IMR-90 (cell line): Measurements from ENCODE around the gene IL21R. TPM values are rescaled to one million over a fixed set of nuclear protein-coding genes. Genes with fewer than 3 reads are reported as not detected.
A peak's percentile ranks its signal among the peaks of the same experiment; 100 is the strongest.

Experiments used
- ATAC-seq: fragments of 200-7000 bp; cut with Tn5 transposase; 2 replicates; pipeline ENCODE4 v1.9.1; 2020; ENCODE audit warnings: low read depth, mild to moderate bottlenecking, moderate library complexity
- BruUV-seq: library from RNA; stranded (reverse); fragments of 400-500 nt; replicated peaks from 2 replicates; lab custom pipeline; 2021; lab: Mats Ljungman, UMichigan
- CTCF ChIA-PET: fragments of 300-600 bp; formaldehyde crosslinking; extraction: SDS; loops from one replicate; lab custom pipeline; 2021; ENCODE audit warnings: antibody characterized with exemption; lab: Yijun Ruan, JAX
- POLR2A ChIA-PET: fragments of 300-600 bp; sonication (Branson Sonifier 250); formaldehyde crosslinking; loops from one replicate; lab custom pipeline; 2022; ENCODE audit warnings: antibody characterized with exemption; ENCODE audit not compliant: unreplicated experiment; lab: Charles Lee
- DNase-seq: peaks from one replicate; pipeline ENCODE4 v3.0.0; 2013
- H2AFZ ChIP-seq: replicated peaks from 2 replicates; pipeline ENCODE3; 2013; ENCODE audit warnings: low read length, mild to moderate bottlenecking; ENCODE audit not compliant: poor library complexity
- H2AK5ac ChIP-seq: 2 replicates; pipeline ENCODE4 v1.6.1; 2013; ENCODE audit warnings: low read depth, low read length, inconsistent platforms
- H2AK9ac ChIP-seq: replicated peaks from 2 replicates; pipeline ENCODE3; 2013; ENCODE audit warnings: mild to moderate bottlenecking, low read depth, low read length, moderate library complexity; ENCODE audit not compliant: poor library complexity
- H2BK120ac ChIP-seq: 2 replicates; pipeline ENCODE4 v1.6.1; 2013; ENCODE audit warnings: low read depth, low read length, inconsistent platforms
- H2BK15ac ChIP-seq: 3 replicates; pipeline ENCODE4 v1.6.1; 2013; ENCODE audit warnings: low read depth, low read length, inconsistent platforms
- H2BK20ac ChIP-seq: 2 replicates; pipeline ENCODE4 v1.6.1; 2013; ENCODE audit warnings: low read depth, mild to moderate bottlenecking, inconsistent platforms, low read length, moderate library complexity
- H2BK5ac ChIP-seq: 2 replicates; pipeline ENCODE4 v1.6.1; 2013; ENCODE audit warnings: mild to moderate bottlenecking, low read depth, low read length, inconsistent platforms; ENCODE audit not compliant: poor library complexity, severe bottlenecking
- H3K14ac ChIP-seq: replicated peaks from 2 replicates; pipeline ENCODE4 v1.6.1; 2013; ENCODE audit warnings: low read depth, low read length, inconsistent platforms
- H3K18ac ChIP-seq: 2 replicates; pipeline ENCODE4 v1.6.1; 2013; ENCODE audit warnings: low read depth, low read length, control low read depth
- H3K23ac ChIP-seq: 2 replicates; pipeline ENCODE4 v1.6.1; 2013; ENCODE audit warnings: low read depth, low read length, inconsistent platforms
- H3K27ac ChIP-seq: 2 replicates; pipeline ENCODE4 v1.5.1; 2013; ENCODE audit warnings: mild to moderate bottlenecking, control low read depth, low read length; ENCODE audit not compliant: insufficient read depth
- H3K27me3 ChIP-seq: 2 replicates; pipeline ENCODE4 v1.6.1; 2013; ENCODE audit warnings: low read length; ENCODE audit not compliant: control insufficient read depth, insufficient read depth
- H3K36me3 ChIP-seq: 2 replicates; pipeline ENCODE4 v1.6.1; 2013; ENCODE audit warnings: low read length, mixed read lengths; ENCODE audit not compliant: control insufficient read depth, insufficient read depth
- H3K4ac ChIP-seq: 2 replicates; pipeline ENCODE4 v1.6.1; 2013; ENCODE audit warnings: low read depth, low read length, inconsistent platforms
- H3K4me1 ChIP-seq: 2 replicates; pipeline ENCODE4 v1.6.1; 2013; ENCODE audit warnings: low read length, mixed read lengths; ENCODE audit not compliant: control insufficient read depth, insufficient read depth
- H3K4me2 ChIP-seq: 2 replicates; pipeline ENCODE4 v1.6.1; 2013; ENCODE audit warnings: low read depth, mild to moderate bottlenecking, control low read depth, low read length, moderate library complexity
- H3K4me3 ChIP-seq: 2 replicates; pipeline ENCODE4 v1.5.1; 2013; ENCODE audit warnings: low read depth, mild to moderate bottlenecking, control low read depth, low read length, moderate library complexity; ENCODE audit not compliant: insufficient read depth
- H3K56ac ChIP-seq: 2 replicates; pipeline ENCODE4 v1.6.1; 2013; ENCODE audit warnings: low read length, inconsistent platforms; ENCODE audit not compliant: insufficient read depth; ENCODE audit errors: extremely low read depth
- H3K79me1 ChIP-seq, 2 experiments: 2 replicates each; pipeline ENCODE4 v1.6.1; 2013; ENCODE audit warnings: low read length in 2 of 2, inconsistent platforms in 1 of 2, low read depth in 1 of 2
- H3K9ac ChIP-seq: 2 replicates; pipeline ENCODE4 v1.6.1; 2013; ENCODE audit warnings: low read depth, low read length, control low read depth
- H3K9me1 ChIP-seq: 2 replicates; pipeline ENCODE4 v1.6.1; 2013; ENCODE audit warnings: low read length, inconsistent platforms; ENCODE audit not compliant: insufficient read depth
- H3K9me3 ChIP-seq: 2 replicates; pipeline ENCODE4 v1.6.1; 2013; ENCODE audit warnings: low read length; ENCODE audit not compliant: control insufficient read depth, insufficient read depth
- H4K20me1 ChIP-seq: 2 replicates; pipeline ENCODE4 v1.6.1; 2013; ENCODE audit warnings: low read length, inconsistent platforms; ENCODE audit not compliant: insufficient read depth
- H4K5ac ChIP-seq: 2 replicates; pipeline ENCODE4 v1.6.1; 2013; ENCODE audit warnings: mild to moderate bottlenecking, low read depth, low read length, control low read depth
- H4K8ac ChIP-seq, 2 experiments: 2 replicates each; pipeline ENCODE4 v1.6.1; 2013; ENCODE audit warnings: low read depth in 2 of 2, low read length in 2 of 2, control low read depth in 1 of 2, inconsistent platforms in 1 of 2
- H4K91ac ChIP-seq: 2 replicates; pipeline ENCODE4 v1.6.1; 2013; ENCODE audit warnings: low read depth, low read length, inconsistent platforms; ENCODE audit not compliant: insufficient read depth
- CHD1 ChIP-seq: IDR thresholded peaks from 2 replicates; pipeline ENCODE4 v1.6.1; 2012; ENCODE audit warnings: low read depth, low read length, improper control_type of control experiment
- CTCF ChIP-seq: conservative IDR thresholded peaks from 2 replicates; pipeline ENCODE4 v1.5.1; 2012; ENCODE audit warnings: mild to moderate bottlenecking, low read depth, low read length, improper control_type of control experiment
- FOS ChIP-seq: fragments of 150-350 bp; IDR thresholded peaks from 2 replicates; pipeline ENCODE4 v1.6.1; 2016; ENCODE audit warnings: low read depth, low read length
- MAFK ChIP-seq: IDR thresholded peaks from 2 replicates; pipeline ENCODE4 v1.6.1; 2012; ENCODE audit warnings: low read depth, low read length, improper control_type of control experiment
- MAZ ChIP-seq: IDR thresholded peaks from 2 replicates; pipeline ENCODE4 v1.6.1; 2012; ENCODE audit warnings: low read depth, mild to moderate bottlenecking, low read length, improper control_type of control experiment, moderate library complexity, borderline replicate concordance
- NFE2L2 ChIP-seq: fragments of 150-350 bp; IDR thresholded peaks from 2 replicates; pipeline ENCODE4 v1.6.1; 2016; ENCODE audit warnings: low read depth, mild to moderate bottlenecking, low read length
- SMC3 ChIP-seq: fragments of 150-350 bp; IDR thresholded peaks from 2 replicates; pipeline ENCODE4 v1.6.1; 2016; ENCODE audit warnings: low read depth, mild to moderate bottlenecking, antibody characterized with exemption, low read length, moderate library complexity
- USF2 ChIP-seq: fragments of 150-350 bp; IDR thresholded peaks from 2 replicates; pipeline ENCODE4 v1.6.1; 2017; ENCODE audit warnings: mild to moderate bottlenecking, antibody characterized with exemption, low read length, low read depth
- WGBS, 2 experiments: methylation state at CpG; one replicate each; pipeline versions ENCODE4 v1.1.5 to v1.1.7; 2013; ENCODE audit warnings: missing lambda C conversion rate in 2 of 2; ENCODE audit not compliant: insufficient read length in 1 of 2; ENCODE audit errors: extremely low coverage in 2 of 2; 5-methylcytosine and 5-hydroxymethylcytosine counted together
- dilution Hi-C: fragments of 300-500 bp; cut with HindIII; formaldehyde crosslinking; loops from one replicate; pipeline ENCODE4 v1.14.3; 2018; ENCODE audit warnings: low sequenced_read_pairs; ENCODE audit not compliant: unreplicated experiment
- in situ Hi-C: fragments of 300-500 bp; cut with MboI; formaldehyde crosslinking; loops from 3 replicates; pipeline ENCODE4 v1.14.3; 2019; ENCODE audit warnings: low sequenced_read_pairs, inconsistent platforms, mixed read lengths
- intact Hi-C: fragments of 100-400 bp; cut with micrococcal nuclease; formaldehyde crosslinking; loops from 2 replicates; pipeline ENCODE4 v1.10.0; 2022
- polyA plus RNA-seq, 3 experiments: library from polyadenylated mRNA; depleted of rRNA; stranded (reverse); fragments of >200 nt; gene quantifications; 2 replicates each; pipeline ENCODE4 v1.2.3, GENCODE V29; 2012; ENCODE audit warnings: low replicate concordance in 1 of 3
- total RNA-seq: library from RNA; depleted of rRNA; stranded (reverse); fragments of >200 nt; gene quantifications from 2 replicates; pipeline ENCODE4 v1.2.3, GENCODE V29; 2012

Gene IL21R
- total and polyA plus RNA-seq, 2 of the 4 experiments (the other 2 are of a cell fraction): 0.72 to 0.97 TPM

GRCh38 chr16:27374221-27374803 lies 27.7 kb upstream of the IL21R start:
- peak overlapping the region; percentile 52 for H3K4ac ChIP-seq
- DNase-seq: no peak
- H3K14ac ChIP-seq: peak overlapping the region; percentile 33
- H2BK5ac ChIP-seq: no peak overlapping the region
- ChIA-PET POLR2A (no interaction called here), CTCF (interaction anchor here (0.6 to 1.0 kb wide), 2 partner anchors 140 to 542 kb away, joined by 3 read pairs; no protein-coding TSS in a partner anchor)
- H3K4me1 ChIP-seq: peaks cover 14% of the 10 kb centered on the region
- intact Hi-C loops: no loop called here
- no peak for ATAC-seq
- peak overlapping the region; percentile 23; the same call in 1 of the 3 replicates for H2BK15ac ChIP-seq
- no peak overlapping the region for H2AK9ac ChIP-seq
- no peak for TF ChIP-seq CTCF
- no peak for TF ChIP-seq MAZ
- TF ChIP-seq NFE2L2: no peak
- no peak for TF ChIP-seq USF2
- TF ChIP-seq MAFK: no peak
- no peak for TF ChIP-seq SMC3
- no peak for TF ChIP-seq CHD1
- TF ChIP-seq FOS: no peak
- peak overlapping the region; percentile 51; the same call in 1 of the 2 replicates for H4K91ac ChIP-seq
- peaks cover 9% of the 10 kb centered on the region; the same call in 1 of the 2 replicates for H3K9me1 ChIP-seq
- peak overlapping the region; percentile 24; the same call in 1 of the 2 replicates for H2BK120ac ChIP-seq
- whole genome bisulfite sequencing, 2 experiments: 62% methylated on average over 3 of the region's 8 CpGs; no CpG with 5 or more reads in 1 of the 2 experiments
- no peak overlapping the region for H3K9ac ChIP-seq
- peak overlapping the region; percentile 54 to 83 for H4K8ac ChIP-seq
- H2AFZ ChIP-seq: peak overlapping the region; percentile 83
- H4K5ac ChIP-seq: peak overlapping the region; percentile 41; the same call in 1 of the 2 replicates
- H2BK20ac ChIP-seq: peak overlapping the region; percentile 18; the same call in 1 of the 2 replicates
- dilution Hi-C loops: no loop called here
- no peak overlapping the region for H3K18ac ChIP-seq
- H3K79me1 ChIP-seq: no peaks in the 10 kb centered on the region
- no peak overlapping the region for H3K4me3 ChIP-seq
- H3K4me2 ChIP-seq: peak overlapping the region; percentile 17; the same call in 1 of the 2 replicates
- H3K27me3 ChIP-seq: no peaks in the 10 kb centered on the region
- 0 out of 2 replicates have a peak overlapping the region, but pooled peaks have one; percentile 19 for H3K23ac ChIP-seq
- no peaks in the 10 kb centered on the region for H3K36me3 ChIP-seq
- H2AK5ac ChIP-seq: peak overlapping the region; percentile 75
- in situ Hi-C loops: loop anchor here (5.0 kb wide), 2 partner anchors 78 to 142 kb away; no protein-coding TSS in a partner anchor
- BruUV-seq: no TSS peak
- no peak overlapping the region for H3K27ac ChIP-seq
- H3K56ac ChIP-seq: no peak overlapping the region
- peaks cover 2% of the 10 kb centered on the region; the same call in 1 of the 2 replicates for H3K9me3 ChIP-seq
- no peaks in the 10 kb centered on the region for H4K20me1 ChIP-seq
